PC-3 (cell line): Measurements from ENCODE around the gene MON1A. TPM values are rescaled to one million over a fixed set of nuclear protein-coding genes. Genes with fewer than 3 reads are reported as not detected.

Experiments used
- ATAC-seq: fragments of 200-7000 bp; cut with Tn5 transposase; 2 replicates; pipeline ENCODE4 v1.9.1; 2020; ENCODE audit warnings: mild to moderate bottlenecking, moderate library complexity
- BruUV-seq: library from RNA; stranded (reverse); fragments of 400-500 nt; replicated peaks from 2 replicates; lab custom pipeline; 2021; lab: Mats Ljungman, UMichigan
- CTCF ChIA-PET: fragments of 300-600 bp; sonication (Branson Sonifier 250); formaldehyde crosslinking; loops from one replicate; lab custom pipeline; 2022; ENCODE audit warnings: antibody characterized with exemption; lab: Charles Lee
- POLR2A ChIA-PET: fragments of 300-600 bp; sonication (Branson Sonifier 250); formaldehyde crosslinking; loops from one replicate; lab custom pipeline; 2022; ENCODE audit warnings: antibody characterized with exemption; ENCODE audit not compliant: unreplicated experiment; lab: Charles Lee
- DNase-seq: peaks from one replicate; pipeline ENCODE4 v3.0.0-alpha.2; 2015
- H2AFZ ChIP-seq: fragments of 300-600 bp; sonication (generic); 2 replicates; pipeline ENCODE4 v1.6.0; 2016; ENCODE audit warnings: antibody characterized with exemption, low read length
- H3F3A ChIP-seq: fragments of 300-600 bp; sonication (generic); one replicate; pipeline ENCODE4 v1.6.0; 2017; ENCODE audit warnings: antibody characterized with exemption, low read length, control low read depth, mild to moderate bottlenecking; ENCODE audit not compliant: unreplicated experiment
- H3K27ac ChIP-seq: fragments of 300-600 bp; sonication (generic); 2 replicates; pipeline ENCODE4 v1.5.1; 2016; ENCODE audit warnings: mild to moderate bottlenecking, low read length
- H3K27me3 ChIP-seq: fragments of 300-600 bp; sonication (generic); 2 replicates; pipeline ENCODE4 v1.6.1; 2016; ENCODE audit warnings: low read length, mixed read lengths
- H3K36me3 ChIP-seq: fragments of 300-600 bp; sonication (generic); 2 replicates; pipeline ENCODE4 v1.6.1; 2016; ENCODE audit warnings: low read depth, mixed run types, low read length, mixed read lengths
- H3K4me1 ChIP-seq: fragments of 300-600 bp; sonication (generic); 2 replicates; pipeline ENCODE4 v1.5.1; 2016; ENCODE audit warnings: low read length; ENCODE audit not compliant: insufficient read depth
- H3K4me2 ChIP-seq: fragments of 300-600 bp; sonication (generic); 2 replicates; pipeline ENCODE4 v1.6.0; 2016; ENCODE audit warnings: low read length
- H3K4me3 ChIP-seq: fragments of 300-600 bp; sonication (generic); 2 replicates; pipeline ENCODE4 v1.5.1; 2016; ENCODE audit warnings: mild to moderate bottlenecking, low read length, mixed read lengths
- H3K79me2 ChIP-seq: fragments of 300-600 bp; sonication (generic); 2 replicates; pipeline ENCODE4 v1.6.1; 2017; ENCODE audit warnings: low read length, mixed read lengths
- H3K9ac ChIP-seq: fragments of 300-600 bp; sonication (generic); 2 replicates; pipeline ENCODE4 v1.6.0; 2016; ENCODE audit warnings: mild to moderate bottlenecking, low read length
- H3K9me2 ChIP-seq: fragments of 300-600 bp; sonication (generic); replicated peaks from 2 replicates; pipeline ENCODE4 v1.6.1; 2016; ENCODE audit warnings: mixed run types, low read length, mixed read lengths
- H3K9me3 ChIP-seq: fragments of 300-600 bp; sonication (generic); 2 replicates; pipeline ENCODE4 v1.6.1; 2016; ENCODE audit warnings: low read length, mixed read lengths
- H4K20me1 ChIP-seq: fragments of 300-600 bp; sonication (generic); 2 replicates; pipeline ENCODE4 v1.6.1; 2016; ENCODE audit warnings: low read length, mixed read lengths
- EZH2 ChIP-seq: fragments of 300-600 bp; sonication (generic); IDR thresholded peaks from one replicate; pipeline ENCODE4 v1.6.1; 2017; ENCODE audit warnings: antibody characterized with exemption, mild to moderate bottlenecking, low read length; ENCODE audit not compliant: unreplicated experiment
- EZH2phosphoT487 ChIP-seq: fragments of 300-600 bp; sonication (generic); IDR thresholded peaks from 2 replicates; pipeline ENCODE4 v1.6.1; 2018; ENCODE audit warnings: mild to moderate bottlenecking, antibody characterized with exemption, low read length, borderline replicate concordance
- intact Hi-C: fragments of 100-400 bp; cut with micrococcal nuclease; formaldehyde crosslinking; loops from 2 replicates; pipeline ENCODE4 v1.9.0; 2023
- total RNA-seq: library from RNA; depleted of rRNA; stranded (reverse); fragments of >200 nt; gene quantifications from 2 replicates; pipeline ENCODE4 v1.2.3, GENCODE V29; 2014
- TF ChIP-seq, protein P1 (sequence below): fragments of 300-600 bp; sonication (generic); conservative IDR thresholded peaks from 2 replicates; pipeline ENCODE4 v1.5.1; 2017; ENCODE audit warnings: antibody characterized with exemption, low read depth, mild to moderate bottlenecking, low read length

The MON1A gene
- total RNA-seq, 1 experiment from 2014 or later, result 20.8 TPM

DNA sequence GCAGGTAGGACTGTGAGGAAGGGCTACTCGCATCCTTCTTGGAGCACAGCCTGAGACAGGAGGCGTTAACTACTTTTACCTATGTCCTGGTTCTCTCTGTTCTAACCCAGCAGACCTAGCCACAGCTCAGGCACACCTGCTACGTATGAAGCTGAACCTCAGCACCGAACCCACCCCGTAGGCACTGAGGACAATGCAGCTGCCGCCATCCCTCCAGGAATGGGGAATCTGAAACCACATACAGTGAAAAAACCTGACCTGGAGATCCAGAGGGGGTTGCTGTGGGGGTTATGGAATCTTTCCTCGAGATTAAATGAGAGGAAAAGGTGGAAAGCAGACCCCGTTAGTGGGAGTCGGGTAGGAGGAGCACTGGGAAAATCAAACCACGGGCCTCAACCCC lies 40.3 kb downstream of the MON1A start:
- ChIA-PET CTCF (no interaction called here), POLR2A (no interaction called here)
- Histone ChIP-seq H2AFZ (no peak overlapping the region), H3K9ac (no peak overlapping the region), H3K79me2 (no peaks in the 10 kb centered on the region), H3F3A (no peaks in the 10 kb centered on the region), H3K9me2 (no peaks in the 10 kb centered on the region), H3K4me3 (no peak overlapping the region), H3K4me1 (no peaks in the 10 kb centered on the region), H3K27ac (no peak overlapping the region), H3K27me3 (no peaks in the 10 kb centered on the region), H3K36me3 (peaks cover 18% of the 10 kb centered on the region), H4K20me1 (no peaks in the 10 kb centered on the region), H3K9me3 (no peaks in the 10 kb centered on the region), H3K4me2 (no peak overlapping the region)
- TF ChIP-seq EZH2phosphoT487 (no peak), EZH2 (no peak)
- TF ChIP-seq, protein P1, sequence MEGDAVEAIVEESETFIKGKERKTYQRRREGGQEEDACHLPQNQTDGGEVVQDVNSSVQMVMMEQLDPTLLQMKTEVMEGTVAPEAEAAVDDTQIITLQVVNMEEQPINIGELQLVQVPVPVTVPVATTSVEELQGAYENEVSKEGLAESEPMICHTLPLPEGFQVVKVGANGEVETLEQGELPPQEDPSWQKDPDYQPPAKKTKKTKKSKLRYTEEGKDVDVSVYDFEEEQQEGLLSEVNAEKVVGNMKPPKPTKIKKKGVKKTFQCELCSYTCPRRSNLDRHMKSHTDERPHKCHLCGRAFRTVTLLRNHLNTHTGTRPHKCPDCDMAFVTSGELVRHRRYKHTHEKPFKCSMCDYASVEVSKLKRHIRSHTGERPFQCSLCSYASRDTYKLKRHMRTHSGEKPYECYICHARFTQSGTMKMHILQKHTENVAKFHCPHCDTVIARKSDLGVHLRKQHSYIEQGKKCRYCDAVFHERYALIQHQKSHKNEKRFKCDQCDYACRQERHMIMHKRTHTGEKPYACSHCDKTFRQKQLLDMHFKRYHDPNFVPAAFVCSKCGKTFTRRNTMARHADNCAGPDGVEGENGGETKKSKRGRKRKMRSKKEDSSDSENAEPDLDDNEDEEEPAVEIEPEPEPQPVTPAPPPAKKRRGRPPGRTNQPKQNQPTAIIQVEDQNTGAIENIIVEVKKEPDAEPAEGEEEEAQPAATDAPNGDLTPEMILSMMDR, result no peak
- DNase-seq, result no peak
- no peak for ATAC-seq
- intact Hi-C loops, result no loop called here
- no TSS peak for BruUV-seq

DNA sequence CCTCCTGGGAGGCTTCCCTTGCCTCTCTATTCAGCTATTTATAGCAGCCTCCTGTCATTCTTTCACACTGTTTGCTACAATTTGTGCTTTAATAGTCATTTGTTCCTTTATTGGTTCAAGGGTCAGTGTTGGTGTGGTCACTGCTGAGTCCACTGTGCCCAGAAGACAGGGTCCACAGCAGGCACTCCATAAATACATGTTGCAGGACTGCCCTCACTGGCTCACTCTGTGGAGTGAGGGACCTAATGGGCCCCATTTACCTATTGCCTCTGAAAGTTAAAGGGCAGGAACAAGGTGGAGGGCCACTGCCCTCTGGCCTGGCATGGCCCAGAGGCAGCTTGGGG lies 42.7 kb downstream of the MON1A start:
- intact Hi-C loops, result no loop called here
- Histone ChIP-seq H3K27ac (no peak overlapping the region), H4K20me1 (no peaks in the 10 kb centered on the region), H3K27me3 (no peaks in the 10 kb centered on the region), H3F3A (no peaks in the 10 kb centered on the region), H3K9me3 (no peaks in the 10 kb centered on the region), H3K4me2 (no peak overlapping the region), H3K36me3 (peaks cover 18% of the 10 kb centered on the region), H3K4me3 (no peak overlapping the region), H3K9ac (no peak overlapping the region), H3K4me1 (no peaks in the 10 kb centered on the region), H3K9me2 (no peaks in the 10 kb centered on the region), H2AFZ (no peak overlapping the region), H3K79me2 (no peaks in the 10 kb centered on the region)
- TF ChIP-seq EZH2phosphoT487 (no peak), EZH2 (no peak)
- TF ChIP-seq, protein P1, result no peak
- ChIA-PET POLR2A (no interaction called here), CTCF (no interaction called here)
- DNase-seq, result no peak
- BruUV-seq, result no TSS peak
- no peak for ATAC-seq

DNA sequence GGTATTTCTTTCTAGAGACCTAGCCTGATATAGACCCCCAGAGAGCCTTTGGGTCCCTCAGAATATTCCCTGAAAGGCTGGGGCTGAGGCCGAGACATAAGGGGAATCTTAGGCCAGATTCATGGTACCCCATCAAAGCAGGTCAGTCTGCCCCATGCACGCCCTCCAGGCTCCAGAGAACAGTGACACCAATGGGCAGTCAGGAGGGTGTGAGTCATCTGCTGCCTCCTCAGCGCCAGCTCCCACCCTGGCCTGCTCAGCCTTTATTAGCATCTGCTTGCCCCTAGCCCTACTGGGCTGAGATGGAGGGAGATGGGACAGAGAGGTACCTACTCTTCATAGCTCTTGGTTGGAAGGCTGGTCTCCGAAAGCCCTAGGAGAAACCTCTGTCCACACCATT lies 45.6 kb downstream of the MON1A start:
- POLR2A ChIA-PET, result no interaction called here
- no peaks in the 10 kb centered on the region for H4K20me1 ChIP-seq
- H3K79me2 ChIP-seq, result no peaks in the 10 kb centered on the region
- H3K36me3 ChIP-seq, result no peaks in the 10 kb centered on the region; the same call in 1 of the 2 replicates
- H3K9me2 ChIP-seq, result no peaks in the 10 kb centered on the region
- TF ChIP-seq EZH2, result no peak
- TF ChIP-seq, protein P1, result no peak
- no peak for TF ChIP-seq EZH2phosphoT487
- no peak overlapping the region for H3K9ac ChIP-seq
- H3K9me3 ChIP-seq, result no peaks in the 10 kb centered on the region
- no peak overlapping the region for H3K4me2 ChIP-seq
- BruUV-seq, result no TSS peak
- H3K4me3 ChIP-seq, result no peak overlapping the region
- intact Hi-C loops, result no loop called here
- CTCF ChIA-PET, result interaction anchor here (1.2 kb wide), 1 partner anchor 16 kb away, joined by 4 read pairs; no protein-coding TSS in a partner anchor
- no peaks in the 10 kb centered on the region for H3F3A ChIP-seq
- no peak overlapping the region for H3K27ac ChIP-seq
- no peaks in the 10 kb centered on the region for H3K4me1 ChIP-seq
- peak; percentile 33 for DNase-seq
- peak; percentile 44 for ATAC-seq
- no peak overlapping the region for H2AFZ ChIP-seq
- no peaks in the 10 kb centered on the region for H3K27me3 ChIP-seq
